ENCODE measurements around the gene QPCTL. TPM values are rescaled to one million over a fixed set of nuclear protein-coding genes. Genes with fewer than 3 reads are reported as not detected.

QPCTL gene
- total RNA-seq, 1 experiment from 2014 or later = 34.7 TPM

Small RNA genes lying within 50 kb of the gene (small RNA-seq; reads per million reads assigned to genes)
- gene MIR642A = not detected
- gene RN7SL836P = not detected

Other genes starting within 250 kb of the QPCTL start
- 218 and 253 TPM in 2 replicates for gene FOSB, start 224.7 kb upstream of the QPCTL start, total RNA-seq (2014; rRNA removed; shearing (Covaris generic))
- gene RTN2, start 195.6 kb upstream of the QPCTL start, total RNA-seq (2014; rRNA removed; shearing (Covaris generic)) = 11.4 and 15.4 TPM in 2 replicates
- 9.8 and 15.3 TPM in 2 replicates for gene PPM1N, start 194.2 kb upstream of the QPCTL start, total RNA-seq (2014; rRNA removed; shearing (Covaris generic))
- gene VASP, start 185.2 kb upstream of the QPCTL start, total RNA-seq (2014; rRNA removed; shearing (Covaris generic)) = 443 and 506 TPM in 2 replicates
- 20.5 and 23.0 TPM in 2 replicates for gene OPA3, start 107.9 kb upstream of the QPCTL start, total RNA-seq (2014; rRNA removed; shearing (Covaris generic))
- not detected in 2 replicates for gene GPR4, start 90.5 kb upstream of the QPCTL start, total RNA-seq (2014; rRNA removed; shearing (Covaris generic))
- gene EML2, start 53.3 kb upstream of the QPCTL start, total RNA-seq (2014; rRNA removed; shearing (Covaris generic)) = 38.2 and 39.5 TPM in 2 replicates
- gene GIPR, start 24.4 kb upstream of the QPCTL start, total RNA-seq (2014; rRNA removed; shearing (Covaris generic)) = 4.3 and 5.1 TPM in 2 replicates
- 802 and 867 TPM in 2 replicates for gene SNRPD2, start 713 bp upstream of the QPCTL start, total RNA-seq (2014; rRNA removed; shearing (Covaris generic))
- 44.4 and 57.6 TPM in 2 replicates for gene FBXO46, start 38.2 kb downstream of the QPCTL start, total RNA-seq (2014; rRNA removed; shearing (Covaris generic))
- gene MEIOSIN, start 40.8 kb downstream of the QPCTL start, total RNA-seq (2014; rRNA removed; shearing (Covaris generic)) = not detected in 2 replicates
- 26.8 and 28.6 TPM in 2 replicates for gene SIX5, start 76.6 kb downstream of the QPCTL start, total RNA-seq (2014; rRNA removed; shearing (Covaris generic))
- 31.1 and 45.7 TPM in 2 replicates for gene DMPK, start 89.8 kb downstream of the QPCTL start, total RNA-seq (2014; rRNA removed; shearing (Covaris generic))
- 102 and 108 TPM in 2 replicates for gene DMWD, start 100.2 kb downstream of the QPCTL start, total RNA-seq (2014; rRNA removed; shearing (Covaris generic))
- not detected in 2 replicates for gene RSPH6A, start 122.6 kb downstream of the QPCTL start, total RNA-seq (2014; rRNA removed; shearing (Covaris generic))
- gene SYMPK, start 170.5 kb downstream of the QPCTL start, total RNA-seq (2014; rRNA removed; shearing (Covaris generic)) = 114 and 117 TPM in 2 replicates
- gene FOXA3, start 171.7 kb downstream of the QPCTL start, total RNA-seq (2014; rRNA removed; shearing (Covaris generic)) = 6.1 and 10.7 TPM in 2 replicates
- gene IRF2BP1, start 193.5 kb downstream of the QPCTL start, total RNA-seq (2014; rRNA removed; shearing (Covaris generic)) = 119 and 125 TPM in 2 replicates
- 8.5 and 10.2 TPM in 2 replicates for gene MYPOP, start 209.9 kb downstream of the QPCTL start, total RNA-seq (2014; rRNA removed; shearing (Covaris generic))
- not detected in 2 replicates for gene NANOS2, start 222.1 kb downstream of the QPCTL start, total RNA-seq (2014; rRNA removed; shearing (Covaris generic))

Measured in HT-29 (cell line).